ENCODE results near the gene PLEKHA4.
"Not testable (repeated sequence)": the region's sequence is repeated elsewhere in the genome, so short reads cannot be mapped to it uniquely, and the experiment has no call there.

Gene PLEKHA4

DNA sequence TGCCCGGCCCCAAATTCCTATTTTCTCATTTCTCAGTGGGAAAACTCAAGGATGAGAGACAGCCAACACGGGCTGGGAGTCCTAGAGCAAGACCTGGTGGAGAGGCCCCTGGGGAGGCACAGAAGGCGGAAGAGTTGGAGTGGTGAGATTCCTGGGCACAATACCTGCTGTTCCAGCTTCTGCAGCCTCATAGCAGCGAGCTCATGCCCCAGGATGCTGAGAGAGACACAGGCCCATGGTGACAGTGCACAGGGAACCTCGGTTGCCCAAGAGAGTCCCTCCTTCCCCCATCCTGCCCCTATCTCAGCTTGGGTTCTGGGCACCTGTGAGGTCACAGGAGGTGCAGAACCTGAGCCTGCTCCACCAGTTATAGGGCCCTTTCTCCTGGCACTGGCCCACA is 28.8 kb upstream of the PLEKHA4 start:
- Histone ChIP-seq H3K4me3 (no peak overlapping the region), H3K27ac (no peak overlapping the region)
- no peak for DNase-seq (ENCODE audit: low spot score)
- TF ChIP-seq, protein P1, sequence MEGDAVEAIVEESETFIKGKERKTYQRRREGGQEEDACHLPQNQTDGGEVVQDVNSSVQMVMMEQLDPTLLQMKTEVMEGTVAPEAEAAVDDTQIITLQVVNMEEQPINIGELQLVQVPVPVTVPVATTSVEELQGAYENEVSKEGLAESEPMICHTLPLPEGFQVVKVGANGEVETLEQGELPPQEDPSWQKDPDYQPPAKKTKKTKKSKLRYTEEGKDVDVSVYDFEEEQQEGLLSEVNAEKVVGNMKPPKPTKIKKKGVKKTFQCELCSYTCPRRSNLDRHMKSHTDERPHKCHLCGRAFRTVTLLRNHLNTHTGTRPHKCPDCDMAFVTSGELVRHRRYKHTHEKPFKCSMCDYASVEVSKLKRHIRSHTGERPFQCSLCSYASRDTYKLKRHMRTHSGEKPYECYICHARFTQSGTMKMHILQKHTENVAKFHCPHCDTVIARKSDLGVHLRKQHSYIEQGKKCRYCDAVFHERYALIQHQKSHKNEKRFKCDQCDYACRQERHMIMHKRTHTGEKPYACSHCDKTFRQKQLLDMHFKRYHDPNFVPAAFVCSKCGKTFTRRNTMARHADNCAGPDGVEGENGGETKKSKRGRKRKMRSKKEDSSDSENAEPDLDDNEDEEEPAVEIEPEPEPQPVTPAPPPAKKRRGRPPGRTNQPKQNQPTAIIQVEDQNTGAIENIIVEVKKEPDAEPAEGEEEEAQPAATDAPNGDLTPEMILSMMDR (IDR thresholded peaks at IDR 0.05): no peak

DNA sequence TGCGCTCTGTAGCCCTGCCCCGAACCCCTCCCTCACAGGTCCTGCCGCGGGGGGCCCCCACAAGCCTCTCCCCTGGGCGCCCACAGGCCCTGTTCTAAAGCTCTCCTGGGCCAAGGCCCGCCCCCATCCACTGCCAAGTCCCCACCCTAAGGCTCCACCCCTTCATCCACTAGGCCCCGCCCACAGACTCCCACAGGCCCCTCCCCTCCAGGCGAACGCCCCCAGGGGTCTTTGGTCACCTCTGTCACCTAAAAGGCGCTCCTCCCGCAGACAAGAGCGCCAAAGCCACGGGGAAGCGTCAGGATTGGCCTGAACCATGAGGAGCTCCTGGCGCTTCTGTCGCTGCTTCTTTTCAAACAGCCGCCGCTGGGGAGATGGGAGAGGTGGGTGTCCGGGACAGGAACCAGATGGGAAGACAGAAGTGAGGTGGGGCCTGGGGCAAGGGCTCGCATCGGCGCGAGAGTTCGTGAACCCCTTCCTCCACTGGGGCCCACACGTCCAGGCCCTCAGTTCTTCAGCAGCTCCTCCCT is 27.8 kb upstream of the PLEKHA4 start:
- TF ChIP-seq, protein P1 (IDR thresholded peaks at IDR 0.05): no peak
- no peak for DNase-seq (ENCODE audit: low spot score)
- Histone ChIP-seq H3K4me3 (peak overlapping the region; percentile 59), H3K27ac (peak overlapping the region in 1 of 2 donors; percentile 48)

DNA sequence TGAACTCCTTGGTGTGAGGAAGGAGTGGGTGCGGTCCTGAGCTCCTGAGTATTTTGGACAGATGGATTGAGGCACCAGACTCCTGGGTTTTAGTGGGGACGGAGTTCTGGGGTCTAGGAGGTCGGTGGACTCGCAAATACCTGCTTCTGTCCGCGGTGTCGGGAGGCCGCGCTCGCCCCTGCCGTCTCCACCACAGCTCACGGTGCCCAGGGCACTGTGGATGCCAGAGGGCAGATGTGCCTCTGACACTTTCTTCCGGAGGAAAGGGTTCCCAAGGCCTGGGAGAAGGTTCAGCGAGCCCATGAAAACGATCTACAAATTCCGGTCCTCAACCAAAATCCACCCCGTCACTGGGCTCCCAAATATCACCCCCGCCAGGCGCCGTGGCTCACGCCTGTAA is 26.8 kb upstream of the PLEKHA4 start:
- H3K4me3 ChIP-seq: no peak overlapping the region
- no peak overlapping the region for H3K27ac ChIP-seq
- TF ChIP-seq, protein P1 (IDR thresholded peaks at IDR 0.05): no peak
- no peak for DNase-seq (ENCODE audit: low spot score)

DNA sequence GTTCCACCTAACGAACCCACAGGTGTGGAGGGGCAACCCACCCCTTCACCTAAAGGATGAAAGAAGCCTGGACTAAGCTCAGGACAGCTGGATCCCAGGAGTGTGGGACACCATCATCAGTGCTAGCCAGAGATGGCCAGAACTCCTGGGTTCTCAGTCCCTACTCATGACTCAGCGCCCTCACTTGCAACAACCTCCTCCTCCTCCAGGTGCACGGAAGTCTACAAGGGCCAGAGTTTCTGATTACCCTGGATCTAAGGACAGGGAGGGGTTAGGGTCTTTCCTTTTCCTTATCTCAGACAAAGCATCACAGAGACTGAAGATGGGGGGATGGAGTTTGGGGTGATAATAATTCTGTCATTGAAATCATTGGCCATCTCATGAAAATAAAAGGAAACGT is 22.1 kb upstream of the PLEKHA4 start:
- DNase-seq (ENCODE audit: low spot score): no peak
- TF ChIP-seq, protein P1 (IDR thresholded peaks at IDR 0.05): no peak
- H3K27ac ChIP-seq: no peak overlapping the region
- no peak overlapping the region for H3K4me3 ChIP-seq

DNA sequence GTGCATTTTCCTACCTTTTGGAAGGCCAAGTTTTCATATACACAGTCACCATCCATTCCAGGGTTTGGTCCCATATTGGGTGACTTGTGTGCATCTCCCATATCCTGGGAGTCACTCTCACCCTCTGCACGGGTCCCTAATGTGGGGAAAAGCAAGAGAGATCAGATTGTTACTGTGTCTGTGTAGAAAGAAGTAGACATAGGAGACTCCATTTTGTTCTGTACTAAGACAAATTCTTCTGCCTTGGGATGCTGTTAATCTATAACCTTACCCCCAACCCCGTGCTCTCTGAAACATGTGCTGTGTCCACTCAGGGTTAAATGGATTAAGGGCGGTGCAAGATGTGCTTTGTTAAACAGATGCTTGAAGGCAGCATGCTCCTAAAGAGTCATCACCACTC is 21.1 kb upstream of the PLEKHA4 start:
- not testable (repeated sequence) for DNase-seq (ENCODE audit: low spot score); H3K4me3 ChIP-seq; H3K27ac ChIP-seq

DNA sequence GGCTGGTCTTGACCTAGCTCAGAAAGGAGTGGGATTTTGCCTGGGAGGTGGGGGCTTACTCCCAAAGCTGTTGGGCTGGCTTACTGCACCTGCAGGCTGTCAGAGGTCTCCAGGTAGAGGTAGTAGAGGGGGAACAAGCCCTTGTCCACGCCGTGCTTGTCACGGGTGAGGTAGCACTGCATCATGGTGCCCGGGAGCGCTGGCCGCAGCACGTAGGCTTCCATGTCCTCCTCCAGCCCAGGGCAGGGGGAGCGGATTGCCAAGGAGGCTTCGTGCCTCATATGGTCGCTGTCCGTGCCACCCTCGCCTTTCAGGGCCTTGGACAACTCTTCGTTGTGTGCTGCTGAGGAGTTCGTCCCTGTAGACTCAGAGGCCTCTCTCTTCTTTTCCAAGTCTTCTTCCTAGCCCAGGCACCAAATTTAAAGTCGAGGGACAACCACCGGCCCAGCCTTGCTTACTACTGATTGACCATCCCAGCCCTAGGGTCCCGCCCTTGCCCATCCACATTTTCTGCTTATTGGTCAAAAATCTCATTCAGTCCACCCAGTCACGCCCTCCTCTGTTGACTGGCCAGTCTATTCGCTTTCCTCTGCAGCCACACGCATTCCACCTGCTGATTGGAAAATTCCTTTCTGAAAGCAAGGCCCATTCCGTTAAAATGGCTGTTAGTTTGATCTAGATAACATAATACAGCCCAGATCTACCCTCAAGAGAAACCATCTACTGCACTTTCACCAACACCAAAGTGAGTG is 19.6 kb upstream of the PLEKHA4 start:
- no peak overlapping the region for H3K27ac ChIP-seq
- H3K4me3 ChIP-seq: no peak overlapping the region
- no peak for DNase-seq (ENCODE audit: low spot score)
- TF ChIP-seq, protein P1 (IDR thresholded peaks at IDR 0.05): no peak

DNA sequence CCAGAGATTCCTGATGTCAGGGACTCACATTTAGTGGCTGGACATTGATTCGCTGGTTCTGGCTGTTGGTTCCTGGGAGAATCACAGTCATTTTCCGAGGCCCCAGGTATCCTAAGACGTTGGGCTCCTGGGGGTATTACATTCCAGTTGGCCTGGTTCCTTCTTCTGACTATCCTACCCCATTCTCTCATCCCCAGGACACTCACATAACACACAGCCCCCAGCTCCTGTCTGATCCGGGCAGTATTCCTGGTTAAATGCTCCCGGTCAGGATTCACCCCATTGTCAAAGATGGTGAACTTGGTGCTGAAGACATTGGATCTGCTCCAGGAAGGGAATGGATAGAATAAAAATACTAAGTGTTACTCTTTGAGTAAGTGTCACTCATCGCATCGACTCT is 15.3 kb upstream of the PLEKHA4 start:
- TF ChIP-seq, protein P1 (IDR thresholded peaks at IDR 0.05): no peak
- Histone ChIP-seq H3K4me3 (no peak overlapping the region), H3K27ac (no peak overlapping the region)
- no peak for DNase-seq (ENCODE audit: low spot score)
